Trophoblast cell (in vitro differentiated cells and primary cell): Measurements from ENCODE around the gene ACP2.
A peak's percentile ranks its signal among the peaks of the same experiment; 100 is the strongest.

Experiments used
- DNase-seq, 2 donors: peaks; one replicate each; pipeline ENCODE4 v3.0.0-alpha.2; 2016
- H2AFZ ChIP-seq: 2 replicates; pipeline ENCODE4 v1.6.1; 2013; ENCODE audit warnings: low read length, moderate library complexity, mild to moderate bottlenecking; ENCODE audit not compliant: insufficient read depth, poor library complexity
- H2AK5ac ChIP-seq: 2 replicates; pipeline ENCODE4 v1.6.1; 2013; ENCODE audit warnings: mild to moderate bottlenecking, low read length
- H2BK120ac ChIP-seq: 2 replicates; pipeline ENCODE4 v1.6.1; 2013; ENCODE audit warnings: low read length, mild to moderate bottlenecking, moderate library complexity; ENCODE audit not compliant: insufficient read depth, poor library complexity
- H2BK12ac ChIP-seq: 2 replicates; pipeline ENCODE4 v1.6.1; 2013; ENCODE audit warnings: mild to moderate bottlenecking, low read length, moderate library complexity
- H2BK5ac ChIP-seq: 2 replicates; pipeline ENCODE4 v1.6.1; 2013; ENCODE audit warnings: low read length, low read depth, moderate library complexity, mild to moderate bottlenecking; ENCODE audit not compliant: poor library complexity
- H3K14ac ChIP-seq: 2 replicates; pipeline ENCODE4 v1.6.1; 2013; ENCODE audit warnings: mild to moderate bottlenecking, low read length
- H3K18ac ChIP-seq: 2 replicates; pipeline ENCODE4 v1.6.1; 2013; ENCODE audit warnings: mild to moderate bottlenecking, low read length
- H3K23ac ChIP-seq: 2 replicates; pipeline ENCODE4 v1.6.1; 2013; ENCODE audit warnings: low read length
- H3K27ac ChIP-seq: 2 replicates; pipeline ENCODE4 v1.5.1; 2013; ENCODE audit warnings: low read depth, mild to moderate bottlenecking, inconsistent platforms, low read length, moderate library complexity
- H3K27me3 ChIP-seq: 2 replicates; pipeline ENCODE4 v1.6.1; 2013; ENCODE audit warnings: inconsistent platforms, mild to moderate bottlenecking, low read length, moderate library complexity; ENCODE audit not compliant: insufficient read depth
- H3K36me3 ChIP-seq, 2 experiments: 1 replicate in 1 of 2; 2 replicates in 1 of 2; pipeline ENCODE4 v1.6.1; 2013; ENCODE audit warnings: low read length in 2 of 2, mild to moderate bottlenecking in 2 of 2, moderate library complexity in 1 of 2; ENCODE audit not compliant: insufficient read depth in 2 of 2, control insufficient read depth in 1 of 2
- H3K4ac ChIP-seq: 2 replicates; pipeline ENCODE4 v1.6.1; 2013; ENCODE audit warnings: low read depth, mild to moderate bottlenecking, low read length, moderate library complexity
- H3K4me1 ChIP-seq, 2 experiments: 1 replicate in 1 of 2; 2 replicates in 1 of 2; pipeline ENCODE4 v1.6.1; 2013; ENCODE audit warnings: low read length in 2 of 2, mild to moderate bottlenecking in 2 of 2, moderate library complexity in 1 of 2; ENCODE audit not compliant: insufficient read depth in 2 of 2, control insufficient read depth in 1 of 2
- H3K4me2 ChIP-seq: 2 replicates; pipeline ENCODE4 v1.6.1; 2013; ENCODE audit warnings: inconsistent platforms, mild to moderate bottlenecking, low read length, moderate library complexity
- H3K4me3 ChIP-seq: 2 replicates; pipeline ENCODE4 v1.5.1; 2013; ENCODE audit warnings: mild to moderate bottlenecking, low read depth, low read length, inconsistent platforms
- H3K79me1 ChIP-seq: one replicate; pipeline ENCODE4 v1.6.1; 2013; ENCODE audit warnings: low read length
- H3K79me2 ChIP-seq: 2 replicates; pipeline ENCODE4 v1.6.1; 2013; ENCODE audit warnings: low read length, mild to moderate bottlenecking; ENCODE audit not compliant: control insufficient read depth, insufficient read depth, poor library complexity
- H3K9ac ChIP-seq: 2 replicates; pipeline ENCODE4 v1.6.1; 2013; ENCODE audit warnings: mild to moderate bottlenecking, low read length
- H3K9me3 ChIP-seq: 2 replicates; pipeline ENCODE4 v1.6.1; 2013; ENCODE audit warnings: low read depth, mild to moderate bottlenecking, control low read depth, inconsistent platforms, low read length; ENCODE audit not compliant: insufficient read depth
- H4K12ac ChIP-seq: 2 replicates; pipeline ENCODE4 v1.6.1; 2013; ENCODE audit warnings: low read depth, mild to moderate bottlenecking, low read length, moderate library complexity
- H4K8ac ChIP-seq: 2 replicates; pipeline ENCODE4 v1.6.1; 2013; ENCODE audit warnings: low read depth, mild to moderate bottlenecking, low read length, moderate library complexity
- H4K91ac ChIP-seq: one replicate; pipeline ENCODE4 v1.6.1; 2013; ENCODE audit warnings: low read depth, mild to moderate bottlenecking, low read length, moderate library complexity
- WGBS: extraction: QIAGEN DNeasy Blood & Tissue Kit; methylation state at CpG from one replicate; pipeline ENCODE4 v1.1.7; 2013; ENCODE audit warnings: missing lambda C conversion rate; ENCODE audit not compliant: insufficient read length, insufficient coverage; ENCODE audit errors: extremely low coverage; 5-methylcytosine and 5-hydroxymethylcytosine counted together

Gene ACP2

DNA sequence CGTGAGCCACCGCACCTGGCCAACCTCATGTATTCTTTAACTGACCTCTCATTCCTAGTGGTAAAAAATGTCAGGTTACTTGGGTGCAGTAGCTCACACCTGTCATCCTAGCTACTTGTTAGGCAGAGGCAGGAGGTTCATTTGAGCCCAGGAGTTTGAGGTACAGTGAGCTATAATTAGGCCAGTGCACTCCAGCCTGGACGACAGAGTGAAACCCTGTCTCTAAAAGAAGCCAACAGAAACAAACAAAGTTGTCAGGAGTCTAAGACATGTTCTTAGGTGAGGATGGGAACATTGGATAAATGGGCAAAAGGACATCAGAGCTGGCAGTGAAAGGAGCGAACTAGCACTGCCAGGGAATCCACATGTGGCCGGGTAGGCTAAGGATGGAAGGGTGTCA is 39.5 kb upstream of the ACP2 start:
- Histone ChIP-seq H3K27ac (no peak overlapping the region), H3K9me3 (peaks cover 3% of the 10 kb centered on the region), H2BK12ac (no peak overlapping the region), H3K79me2 (no peaks in the 10 kb centered on the region), H2AFZ (no peak overlapping the region), H3K23ac (no peak overlapping the region), H3K4me3 (no peak overlapping the region), H3K4me1 (no peaks in the 10 kb centered on the region), H2AK5ac (no peak overlapping the region), H3K18ac (no peak overlapping the region), H2BK5ac (no peak overlapping the region), H4K8ac (no peak overlapping the region), H4K12ac (no peak overlapping the region), H3K4ac (no peak overlapping the region), H3K79me1 (no peaks in the 10 kb centered on the region), H3K4me2 (no peak overlapping the region), H2BK120ac (no peak overlapping the region), H3K14ac (no peak overlapping the region), H4K91ac (no peak overlapping the region), H3K27me3 (no peaks in the 10 kb centered on the region), H3K9ac (no peak overlapping the region), H3K36me3 (peaks cover 54 to 86% of the 10 kb centered on the region in 2 experiments)
- DNase-seq, result no peak
- no CpG with 5 or more reads among the region's 5 CpGs for WGBS

DNA sequence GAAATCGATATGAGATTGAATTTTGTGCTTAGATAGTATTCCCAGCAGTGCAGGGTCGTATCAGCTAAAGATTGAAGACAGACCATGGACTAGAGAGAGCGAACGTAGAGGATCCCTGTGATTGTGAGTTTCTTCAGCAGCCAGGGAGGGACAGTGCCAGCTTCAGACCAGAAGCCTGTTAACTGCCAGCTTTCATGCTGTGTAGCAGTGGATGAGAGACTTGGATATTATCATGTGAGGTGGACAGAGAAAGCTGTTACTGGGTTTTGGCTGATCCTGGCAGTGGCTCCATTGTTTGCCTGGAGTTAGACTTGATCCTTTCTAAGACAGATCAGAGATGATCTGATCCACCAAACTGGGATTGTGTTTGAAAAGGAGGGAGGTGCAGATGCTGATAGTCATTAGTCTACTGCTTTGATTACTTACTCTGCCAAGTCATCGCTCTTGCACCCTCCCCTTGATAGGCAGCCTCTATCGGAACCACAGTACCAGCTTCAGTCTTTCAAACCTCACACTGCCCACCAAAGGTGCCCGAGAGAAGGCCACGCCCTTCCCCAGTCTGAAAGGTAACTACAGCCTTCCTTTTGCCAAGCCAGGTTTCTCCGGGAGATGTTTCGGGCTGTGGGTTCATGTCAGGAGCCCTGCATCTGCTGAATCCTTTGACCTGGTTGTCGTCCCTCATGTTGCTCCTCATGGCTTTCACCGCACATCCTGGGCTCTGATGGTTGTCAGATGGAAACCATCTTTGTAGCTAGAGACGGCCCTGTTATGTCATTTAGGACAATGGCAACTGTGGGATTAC is 37.6 kb upstream of the ACP2 start:
- peaks cover 3% of the 10 kb centered on the region for H3K9me3 ChIP-seq
- no peak overlapping the region for H2BK12ac ChIP-seq
- DNase-seq, result no peak
- no peak overlapping the region for H3K4ac ChIP-seq
- H2AFZ ChIP-seq, result no peak overlapping the region
- H3K79me2 ChIP-seq, result no peaks in the 10 kb centered on the region
- H3K18ac ChIP-seq, result no peak overlapping the region
- no peak overlapping the region for H3K14ac ChIP-seq
- H4K91ac ChIP-seq, result no peak overlapping the region
- no peak overlapping the region for H4K12ac ChIP-seq
- H4K8ac ChIP-seq, result no peak overlapping the region
- H3K27ac ChIP-seq, result no peak overlapping the region
- WGBS, result no CpG with 5 or more reads among the region's 13 CpGs
- H3K4me2 ChIP-seq, result no peak overlapping the region
- H2AK5ac ChIP-seq, result no peak overlapping the region
- no peak overlapping the region for H3K4me3 ChIP-seq
- peak overlapping the region; percentile 7 for H3K9ac ChIP-seq
- no peaks in the 10 kb centered on the region for H3K79me1 ChIP-seq
- peaks cover 64 to 85% of the 10 kb centered on the region in 2 experiments for H3K36me3 ChIP-seq
- H3K27me3 ChIP-seq, result no peaks in the 10 kb centered on the region
- no peak overlapping the region for H2BK120ac ChIP-seq
- no peaks in the 10 kb centered on the region for H3K4me1 ChIP-seq
- H3K23ac ChIP-seq, result no peak overlapping the region
- H2BK5ac ChIP-seq, result no peak overlapping the region

DNA sequence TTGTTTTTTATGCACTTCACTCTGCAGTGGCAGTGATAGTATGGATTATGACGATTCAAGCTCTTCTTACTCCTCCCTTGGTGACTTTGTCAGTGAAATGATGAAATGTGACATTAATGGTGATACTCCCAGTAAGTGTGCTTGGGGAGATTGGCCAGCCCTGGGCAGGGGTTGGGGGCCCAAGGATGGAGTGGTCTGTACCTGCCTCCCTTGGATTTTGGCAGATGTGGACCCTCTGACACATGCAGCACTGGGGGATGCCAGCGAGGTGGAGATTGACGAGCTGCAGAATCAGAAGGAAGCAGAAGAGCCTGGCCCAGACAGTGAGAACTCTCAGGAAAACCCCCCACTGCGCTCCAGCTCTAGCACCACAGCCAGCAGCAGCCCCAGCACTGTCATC is 35.5 kb upstream of the ACP2 start:
- no peak overlapping the region for H3K4ac ChIP-seq
- H3K27ac ChIP-seq, result no peak overlapping the region
- H3K14ac ChIP-seq, result no peak overlapping the region
- H4K8ac ChIP-seq, result no peak overlapping the region
- H3K9ac ChIP-seq, result no peak overlapping the region
- no peak overlapping the region for H3K23ac ChIP-seq
- no peak overlapping the region for H2AK5ac ChIP-seq
- no peak for DNase-seq
- WGBS, result no CpG with 5 or more reads among the region's 4 CpGs
- H3K4me1 ChIP-seq, result no peaks in the 10 kb centered on the region
- no peak overlapping the region for H2BK5ac ChIP-seq
- H3K4me3 ChIP-seq, result no peak overlapping the region
- no peaks in the 10 kb centered on the region for H3K27me3 ChIP-seq
- no peak overlapping the region for H3K18ac ChIP-seq
- H4K91ac ChIP-seq, result no peak overlapping the region
- no peak overlapping the region for H3K4me2 ChIP-seq
- H4K12ac ChIP-seq, result no peak overlapping the region
- no peaks in the 10 kb centered on the region for H3K79me2 ChIP-seq
- H2AFZ ChIP-seq, result no peak overlapping the region
- no peaks in the 10 kb centered on the region for H3K9me3 ChIP-seq
- H3K36me3 ChIP-seq, result peaks cover 60 to 73% of the 10 kb centered on the region in 2 experiments
- H3K79me1 ChIP-seq, result no peaks in the 10 kb centered on the region
- no peak overlapping the region for H2BK120ac ChIP-seq
- no peak overlapping the region for H2BK12ac ChIP-seq

DNA sequence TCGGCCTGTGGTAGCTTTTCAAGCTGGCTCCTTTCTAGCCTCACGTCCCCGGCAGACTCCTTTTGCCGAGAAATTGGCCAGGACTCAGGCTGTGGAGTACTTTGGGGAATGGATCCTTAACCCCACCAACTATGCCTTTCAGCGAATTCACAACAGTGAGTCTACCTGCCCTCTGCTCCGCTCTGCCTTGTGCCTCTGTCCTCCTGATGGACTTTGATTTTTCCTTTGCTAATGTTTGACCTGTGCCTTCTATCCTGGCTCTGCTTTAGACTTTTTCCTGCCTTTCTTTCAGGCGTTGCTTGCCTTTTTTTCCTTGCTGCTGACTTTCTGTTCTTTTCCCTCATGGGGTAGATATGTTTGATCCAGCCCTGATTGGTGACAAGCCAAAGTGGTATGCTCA is 33.8 kb upstream of the ACP2 start:
- Histone ChIP-seq H4K91ac (no peak overlapping the region), H3K9me3 (no peaks in the 10 kb centered on the region), H3K4me2 (no peak overlapping the region), H3K4me1 (no peaks in the 10 kb centered on the region), H2BK12ac (no peak overlapping the region), H3K18ac (no peak overlapping the region), H3K9ac (no peak overlapping the region), H4K12ac (no peak overlapping the region), H2BK5ac (no peak overlapping the region), H4K8ac (no peak overlapping the region), H3K4ac (no peak overlapping the region), H3K27me3 (no peaks in the 10 kb centered on the region), H3K79me2 (no peaks in the 10 kb centered on the region), H3K27ac (no peak overlapping the region), H3K4me3 (no peak overlapping the region), H3K79me1 (no peaks in the 10 kb centered on the region), H2AK5ac (no peak overlapping the region), H3K14ac (no peak overlapping the region), H2BK120ac (no peak overlapping the region), H3K36me3 (peaks cover 51 to 67% of the 10 kb centered on the region in 2 experiments), H2AFZ (no peak overlapping the region), H3K23ac (no peak overlapping the region)
- WGBS, result no CpG with 5 or more reads among the region's 7 CpGs
- no peak for DNase-seq
